T-cell (primary cell): ENCODE data around the gene ETS1. TPM values are rescaled to one million over a fixed set of nuclear protein-coding genes. Genes with fewer than 3 reads are reported as not detected.
A peak's percentile ranks its signal among the peaks of the same experiment; 100 is the strongest.

Source experiments
- ATAC-seq, 4 experiments: fragments of 200-7000 bp in 3 of 4; fragments of 150-1000 bp in 1 of 4; cut with Tn5 transposase; replicated peaks in 1 of 4; 1 replicate in 3 of 4; 2 replicates in 1 of 4; pipeline ENCODE4 v1.10.0; 2021; ENCODE audit warnings: moderate library complexity in 3 of 4, mild to moderate bottlenecking in 2 of 4, moderate number of reproducible peaks in 1 of 4
- CTCF ChIA-PET, 2 donors: fragments of 300-600 bp; sonication (Branson Sonifier 250); formaldehyde crosslinking; loops; one replicate each; lab custom pipeline; 2022; ENCODE audit warnings: antibody characterized with exemption in 2 of 2; lab: Charles Lee
- POLR2A ChIA-PET, 2 donors: fragments of 300-600 bp; sonication (Branson Sonifier 250); formaldehyde crosslinking; loops; one replicate each; lab custom pipeline; 2022; ENCODE audit warnings: antibody characterized with exemption in 2 of 2; lab: Charles Lee
- DNase-seq, 35 experiments: peaks; one replicate each; pipeline versions ENCODE4 v3.0.0 to v3.0.0-alpha.2; 2013 to 2023
- H3K27ac ChIP-seq: one replicate; pipeline ENCODE4 v1.5.1; 2013; ENCODE audit warnings: low read length
- H3K27me3 ChIP-seq, 2 experiments: replicated peaks in 1 of 2; 1 replicate in 1 of 2; 2 replicates in 1 of 2; pipeline versions ENCODE4 v1.6.1 to v1.7.0; 2013; ENCODE audit warnings: low read length in 1 of 2, mixed read lengths in 1 of 2; ENCODE audit not compliant: control insufficient read depth in 2 of 2, insufficient read depth in 2 of 2; ENCODE audit errors: extremely low read depth in 1 of 2
- H3K36me3 ChIP-seq, 2 donors: 1 replicate in 1 of 2; 2 replicates in 1 of 2; pipeline versions ENCODE4 v1.6.1 to v1.7.0; 2013; ENCODE audit warnings: low read length in 1 of 2; ENCODE audit not compliant: control insufficient read depth in 2 of 2, insufficient read depth in 1 of 2; ENCODE audit errors: extremely low read depth in 1 of 2
- H3K4me1 ChIP-seq, 2 experiments: 1 replicate in 1 of 2; 2 replicates in 1 of 2; pipeline versions ENCODE4 v1.6.1 to v1.7.0; 2013; ENCODE audit warnings: low read length in 2 of 2, mixed read lengths in 1 of 2; ENCODE audit not compliant: insufficient read depth in 2 of 2, control insufficient read depth in 1 of 2; ENCODE audit errors: extremely low read depth in 1 of 2
- H3K4me3 ChIP-seq, 2 donors: 1 replicate in 1 of 2; 2 replicates in 1 of 2; pipeline versions ENCODE4 v1.5.1 to v1.7.0; 2013; ENCODE audit warnings: mild to moderate bottlenecking in 2 of 2, low read length in 1 of 2, moderate library complexity in 1 of 2; ENCODE audit not compliant: control insufficient read depth in 1 of 2; ENCODE audit errors: extremely low read depth in 1 of 2
- H3K9me3 ChIP-seq: 2 replicates; pipeline ENCODE4 v1.7.0; 2013
- H3K27ac Mint-ChIP-seq, 2 donors: one replicate each; pipeline ENCODE4 v1.8.0; 2020 to 2021; ENCODE audit warnings: mild to moderate bottlenecking in 2 of 2, mixed read lengths in 2 of 2
- H3K27me3 Mint-ChIP-seq, 2 donors: one replicate each; pipeline ENCODE4 v1.8.0; 2021 to 2022; ENCODE audit warnings: mixed read lengths in 2 of 2
- H3K36me3 Mint-ChIP-seq: one replicate; pipeline ENCODE4 v1.8.0; 2021; ENCODE audit warnings: mixed read lengths
- H3K4me1 Mint-ChIP-seq, 3 donors: one replicate each; pipeline ENCODE4 v1.8.0; 2020 to 2022; ENCODE audit warnings: mixed read lengths in 3 of 3, mild to moderate bottlenecking in 1 of 3
- H3K4me3 Mint-ChIP-seq, 3 donors: one replicate each; pipeline ENCODE4 v1.8.0; 2020 to 2022; ENCODE audit warnings: mild to moderate bottlenecking in 3 of 3, mixed read lengths in 3 of 3, moderate library complexity in 3 of 3
- H3K9me3 Mint-ChIP-seq, 3 donors: one replicate each; pipeline ENCODE4 v1.8.0; 2020 to 2022; ENCODE audit warnings: mixed read lengths in 3 of 3
- WGBS: methylation state at CpG from one replicate; pipeline ENCODE4 v1.1.5; 2013; ENCODE audit warnings: missing lambda C conversion rate; ENCODE audit not compliant: insufficient coverage; 5-methylcytosine and 5-hydroxymethylcytosine counted together
- total RNA-seq, 35 experiments: library from RNA in 6 of 35; stranded (reverse) in 6 of 35; fragments of 120-200 nt in 1 of 35; gene quantifications; one replicate each; pipeline versions ENCODE4 v1.2.1 to v1.2.4 and lab custom pipeline; 2013 to 2026

The ETS1 gene
- total RNA-seq, 5 donors from 2014 or later (not counting 1 experiment from before 2014, with no cell fraction given) = 773 to 1,065 (median 854) TPM

DNA sequence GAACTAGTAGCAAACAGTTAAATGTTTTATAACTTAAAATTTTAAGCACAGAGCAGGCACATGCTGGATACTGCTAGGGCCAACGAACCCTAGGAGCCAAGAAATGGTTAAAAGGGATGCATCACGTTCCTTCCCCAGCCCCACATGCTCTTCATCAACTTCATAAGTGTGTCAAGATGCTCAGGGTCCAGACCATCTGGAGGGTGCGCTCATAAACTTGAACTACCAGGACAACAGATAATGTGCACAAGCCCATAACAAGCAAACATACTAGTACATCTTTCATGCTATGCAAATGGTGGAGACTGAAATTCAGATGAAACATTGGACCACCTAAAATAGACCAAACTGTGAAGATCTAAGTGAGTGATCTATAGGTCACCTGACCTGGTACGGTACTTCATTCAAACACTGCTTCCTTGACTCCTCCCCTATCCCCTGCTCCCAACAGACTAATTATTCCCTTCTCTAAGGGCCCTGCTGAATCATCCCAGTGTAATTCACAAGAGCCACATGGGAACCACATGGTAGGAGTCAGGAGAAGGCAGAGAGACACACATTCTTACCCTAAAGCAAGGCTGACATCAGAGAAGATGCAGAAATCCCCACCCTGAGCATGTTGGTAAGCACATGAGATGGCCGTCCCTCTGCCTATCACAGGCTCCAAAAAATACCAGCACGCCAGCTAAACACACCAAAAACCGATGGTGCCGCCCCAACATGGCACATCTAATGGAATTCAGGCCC lies 83.9 kb downstream of the ETS1 start:
- Histone ChIP-seq H3K4me1 (peaks cover 86 to 92% of the 10 kb centered on the region in 2 experiments), H3K4me3 (peak overlapping the region; percentile 27 to 57), H3K36me3 (peaks cover 8 to 75% of the 10 kb centered on the region in 2 donors), H3K27ac (peak overlapping the region; percentile 78), H3K27me3 (no peaks in the 10 kb centered on the region), H3K9me3 (no peaks in the 10 kb centered on the region)
- Mint-ChIP-seq H3K9me3 (no peaks in the 10 kb centered on the region), H3K36me3 (peaks cover 74% of the 10 kb centered on the region), H3K27ac (peak overlapping the region; percentile 96 to 98), H3K27me3 (no peaks in the 10 kb centered on the region), H3K4me3 (peak overlapping the region; percentile 82 to 99 (median 98)), H3K4me1 (peaks cover 96 to 100% (median 97%) of the 10 kb centered on the region in 3 donors)
- WGBS = no CpG with 5 or more reads among the region's 8 CpGs
- ATAC-seq = peak; percentile 17 to 73 (median 30)
- ChIA-PET CTCF (interaction anchor here (0.8 to 4.9 kb wide), 20 partner anchors 8 to 464 kb away, joined by 3 to 30 read pairs (median 5); no protein-coding TSS in a partner anchor), POLR2A (interaction anchor here (0.5 to 7.1 kb wide), 17 partner anchors 10 to 342 kb away, joined by 3 to 86 read pairs (median 3); no protein-coding TSS in a partner anchor)
- DNase-seq = peak in 30 of 35 experiments; percentile 47 to 83 (median 60)

DNA sequence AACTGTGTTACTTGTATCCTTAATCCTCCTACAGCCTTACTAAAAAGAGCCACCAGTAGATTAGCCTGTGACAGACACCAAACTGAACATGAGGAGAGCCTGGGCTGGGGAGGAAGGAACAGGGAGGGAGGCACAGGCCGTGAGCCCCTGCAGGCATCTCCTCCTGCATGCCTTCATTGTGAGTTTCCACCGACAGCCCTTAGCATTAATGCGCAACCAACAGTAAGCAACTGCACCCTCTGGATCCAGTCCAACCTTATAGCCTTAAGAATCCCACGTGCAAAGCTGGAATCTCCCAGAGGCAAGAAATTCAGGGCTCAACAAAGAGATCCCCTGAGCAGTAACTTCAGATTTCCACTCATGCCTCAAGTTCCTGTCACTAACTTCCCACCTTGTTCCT lies 84.6 kb downstream of the ETS1 start:
- peak overlapping the region; percentile 27 to 57 for H3K4me3 ChIP-seq
- H3K27me3 Mint-ChIP-seq = no peaks in the 10 kb centered on the region
- CTCF ChIA-PET = interaction anchor here (0.6 to 4.9 kb wide), 9 partner anchors 9 to 463 kb away, joined by 3 to 30 read pairs (median 4); no protein-coding TSS in a partner anchor
- H3K36me3 ChIP-seq = peaks cover 9 to 75% of the 10 kb centered on the region in 2 donors
- H3K4me1 ChIP-seq = peaks cover 87 to 94% of the 10 kb centered on the region in 2 experiments
- H3K9me3 Mint-ChIP-seq = no peaks in the 10 kb centered on the region
- H3K4me3 Mint-ChIP-seq = peak overlapping the region; percentile 68 to 99 (median 98)
- POLR2A ChIA-PET = interaction anchor here (0.5 to 1.2 kb wide), 8 partner anchors 11 to 179 kb away, joined by 3 to 9 read pairs (median 3); no protein-coding TSS in a partner anchor
- WGBS = 9% methylated on average over 3 of the region's 4 CpGs
- DNase-seq = no peak
- H3K27ac Mint-ChIP-seq = peak overlapping the region; percentile 96 to 98
- ATAC-seq = no peak
- peak overlapping the region; percentile 78 for H3K27ac ChIP-seq
- H3K9me3 ChIP-seq = no peaks in the 10 kb centered on the region
- H3K4me1 Mint-ChIP-seq = peaks cover 97 to 100% (median 98%) of the 10 kb centered on the region in 3 donors
- no peaks in the 10 kb centered on the region for H3K27me3 ChIP-seq
- peaks cover 74% of the 10 kb centered on the region for H3K36me3 Mint-ChIP-seq

DNA sequence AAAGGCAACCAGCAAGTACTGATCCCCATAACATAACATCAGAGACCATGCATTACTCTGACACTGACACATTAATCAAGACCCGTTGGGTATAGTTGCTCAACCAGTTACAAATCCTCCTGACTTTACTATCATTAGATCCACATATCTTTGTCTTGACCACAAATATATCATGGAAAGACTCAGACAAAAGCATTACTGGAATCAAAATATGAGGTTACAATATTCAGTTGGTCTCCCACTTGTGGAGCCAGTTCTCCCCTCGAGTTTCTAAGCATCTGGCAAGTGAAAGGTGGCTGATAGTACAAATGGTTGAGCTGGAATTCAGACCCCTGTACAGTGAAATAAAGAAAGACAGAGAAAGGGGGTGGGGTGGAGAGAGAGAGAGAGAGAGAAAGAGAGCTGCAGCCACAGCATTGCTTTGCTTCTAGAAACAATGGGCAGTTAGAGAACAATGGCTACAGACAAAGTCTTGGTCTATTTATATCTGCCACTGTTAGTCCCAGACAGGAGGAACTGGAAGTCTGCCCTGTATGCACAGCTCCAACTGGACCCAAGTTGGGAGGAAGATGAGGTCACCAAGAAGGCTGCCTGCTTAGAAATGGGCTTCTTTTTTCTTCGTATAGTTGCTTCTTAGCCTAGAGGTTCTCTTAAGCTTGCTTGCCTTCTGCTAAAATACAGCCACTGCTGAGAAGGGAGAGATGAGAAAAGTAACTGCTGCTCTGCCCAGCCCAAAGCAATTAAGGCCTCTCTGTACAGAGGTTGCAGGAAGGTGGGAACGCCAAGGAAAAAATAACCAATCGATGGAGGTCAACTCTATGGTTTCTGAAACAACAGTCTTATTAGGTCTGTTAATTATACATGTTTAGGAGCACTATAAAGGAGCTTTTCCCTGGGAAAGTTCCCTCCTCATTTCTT lies 85.5 kb downstream of the ETS1 start:
- Histone ChIP-seq H3K9me3 (no peaks in the 10 kb centered on the region), H3K4me1 (peaks cover 87 to 96% of the 10 kb centered on the region in 2 experiments), H3K27me3 (no peaks in the 10 kb centered on the region), H3K4me3 (peak overlapping the region; percentile 27 to 57), H3K36me3 (peaks cover 13 to 73% of the 10 kb centered on the region in 2 donors), H3K27ac (peak overlapping the region; percentile 78)
- Mint-ChIP-seq H3K27me3 (no peaks in the 10 kb centered on the region), H3K9me3 (no peaks in the 10 kb centered on the region), H3K27ac (peak overlapping the region; percentile 96 to 98), H3K4me1 (peaks cover 97 to 100% (median 98%) of the 10 kb centered on the region in 3 donors), H3K36me3 (peaks cover 76% of the 10 kb centered on the region), H3K4me3 (peak overlapping the region; percentile 83 to 99 (median 98))
- DNase-seq (no peak), ATAC-seq (peak in 1 of 4 experiments; percentile 4)
- ChIA-PET CTCF (interaction anchor here (0.6 to 4.9 kb wide), 12 partner anchors 11 to 462 kb away, joined by 3 to 23 read pairs (median 4); no protein-coding TSS in a partner anchor), POLR2A (interaction anchor here (0.5 to 1.4 kb wide), 7 partner anchors 9 to 27 kb away, joined by 3 to 9 read pairs (median 3); no protein-coding TSS in a partner anchor)
- 31% methylated on average over 2 of the region's 5 CpGs for WGBS

DNA sequence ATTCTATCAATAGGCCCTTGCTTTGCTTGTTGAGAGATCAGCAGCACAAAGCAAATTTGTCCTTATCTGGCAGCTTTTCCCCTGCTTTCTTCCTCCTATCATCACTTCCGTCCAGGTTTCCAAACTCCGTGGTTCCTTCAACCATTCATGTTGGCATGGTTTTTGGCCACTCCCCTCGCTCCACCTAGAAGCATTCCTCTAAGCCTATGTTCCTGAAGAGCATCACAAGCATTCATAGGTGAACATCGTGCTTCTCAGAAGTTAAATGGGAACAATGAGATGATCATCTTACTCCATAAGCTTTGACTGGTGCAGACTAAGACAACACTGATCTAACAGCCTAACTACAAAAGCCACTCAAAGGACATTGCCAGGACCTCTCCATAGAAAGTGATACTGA lies 86.3 kb downstream of the ETS1 start:
- H3K27me3 ChIP-seq = no peaks in the 10 kb centered on the region
- peaks cover 74% of the 10 kb centered on the region for H3K36me3 Mint-ChIP-seq
- ChIA-PET POLR2A (interaction anchor here (0.6 to 2.0 kb wide), 11 partner anchors 8 to 84 kb away, joined by 3 to 4 read pairs (median 3); no protein-coding TSS in a partner anchor), CTCF (interaction anchor here (0.8 to 1.5 kb wide), 8 partner anchors 11 to 329 kb away, joined by 3 to 6 read pairs (median 4); no protein-coding TSS in a partner anchor)
- peaks cover 13 to 73% of the 10 kb centered on the region in 2 donors for H3K36me3 ChIP-seq
- H3K27ac ChIP-seq = peak overlapping the region; percentile 78
- H3K27ac Mint-ChIP-seq = peak overlapping the region; percentile 96 to 98
- ATAC-seq (no peak), DNase-seq (no peak)
- H3K4me3 ChIP-seq = peak overlapping the region in 1 of 2 donors; percentile 25
- H3K9me3 Mint-ChIP-seq = no peaks in the 10 kb centered on the region
- 8% methylated on average over 2 of the region's 4 CpGs for WGBS
- peaks cover 98 to 100% (median 98%) of the 10 kb centered on the region in 3 donors for H3K4me1 Mint-ChIP-seq
- no peaks in the 10 kb centered on the region for H3K27me3 Mint-ChIP-seq
- no peaks in the 10 kb centered on the region for H3K9me3 ChIP-seq
- H3K4me3 Mint-ChIP-seq = peak overlapping the region; percentile 83 to 99 (median 98)
- H3K4me1 ChIP-seq = peaks cover 87 to 98% of the 10 kb centered on the region in 2 experiments

DNA sequence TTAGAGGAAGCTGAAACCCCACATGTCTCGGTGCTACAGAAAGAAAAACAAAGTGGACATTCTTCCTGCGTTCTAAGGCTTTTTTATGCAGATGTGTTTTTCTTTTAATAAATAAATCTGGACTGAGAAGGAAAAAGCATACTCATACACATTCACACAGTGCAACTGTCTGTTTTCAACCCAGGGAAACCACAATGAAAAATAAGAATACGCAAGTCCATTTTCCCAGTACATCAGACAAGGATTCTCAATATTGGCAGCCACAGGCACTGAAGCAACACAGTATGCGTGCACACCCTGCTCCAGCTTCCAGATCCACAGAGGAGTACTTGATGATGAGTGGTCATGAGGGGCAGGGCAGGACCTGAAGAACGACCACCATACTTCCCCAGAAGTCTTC lies 86.9 kb downstream of the ETS1 start:
- Histone ChIP-seq H3K27me3 (no peaks in the 10 kb centered on the region), H3K27ac (peak overlapping the region; percentile 78), H3K4me1 (peaks cover 83 to 98% of the 10 kb centered on the region in 2 experiments), H3K36me3 (peaks cover 11 to 69% of the 10 kb centered on the region in 2 donors), H3K9me3 (no peaks in the 10 kb centered on the region), H3K4me3 (peak overlapping the region in 1 of 2 donors; percentile 25)
- ChIA-PET POLR2A (interaction anchor here (0.6 to 2.0 kb wide), 10 partner anchors 7 to 83 kb away, joined by 3 to 5 read pairs (median 3); no protein-coding TSS in a partner anchor), CTCF (interaction anchor here (0.8 to 1.5 kb wide), 8 partner anchors 11 to 330 kb away, joined by 3 to 6 read pairs (median 4); no protein-coding TSS in a partner anchor)
- Mint-ChIP-seq H3K4me3 (peak overlapping the region; percentile 83 to 99 (median 98)), H3K27me3 (no peaks in the 10 kb centered on the region), H3K9me3 (no peaks in the 10 kb centered on the region), H3K36me3 (peaks cover 74% of the 10 kb centered on the region), H3K4me1 (peaks cover 98 to 100% (median 98%) of the 10 kb centered on the region in 3 donors), H3K27ac (peak overlapping the region; percentile 96 to 98)
- WGBS = no CpG with 5 or more reads among the region's 5 CpGs
- DNase-seq (no peak), ATAC-seq (no peak)
